Cerebellar nuclear complex (tissue), 1 donor: ENCODE data around the gene TCF19.
"Not testable (repeated sequence)": the region's sequence is repeated elsewhere in the genome, so short reads cannot be mapped to it uniquely, and the experiment has no call there.

Experiments used
- DNase-seq, 2 experiments: peaks; one replicate each; lab custom pipeline; 2025; lab: John Stamatoyannopoulos, UW

TCF19 gene

GRCh38 chr6:31183287-31183686, 24.9 kb downstream of the TCF19 start:
- DNase-seq = not testable (repeated sequence)

- not testable (repeated sequence) for DNase-seq
These were observed 25.5 kb downstream of the TCF19 start for GRCh38 chr6:31183859-31184258.

DNA sequence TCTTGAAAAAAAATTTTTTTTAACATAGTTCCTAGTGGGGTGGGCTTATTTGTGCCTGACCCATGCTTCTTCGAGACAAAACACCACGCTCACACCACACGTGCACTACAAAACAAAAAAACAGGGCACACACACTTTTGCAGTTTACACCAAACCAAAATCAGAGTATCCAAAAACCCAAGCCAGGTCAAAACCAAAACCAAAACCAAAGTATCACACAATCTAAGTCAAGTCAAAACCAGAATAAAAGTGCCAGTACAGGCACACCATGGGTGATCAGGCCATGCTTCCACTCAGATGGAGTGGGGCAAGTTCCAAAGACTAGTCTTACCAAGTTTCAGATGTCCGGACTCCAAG, 27.3 kb downstream of the TCF19 start:
- not testable (repeated sequence) for DNase-seq

- no peak for DNase-seq
These were observed 27.8 kb downstream of the TCF19 start for GRCh38 chr6:31186052-31186734.

DNA sequence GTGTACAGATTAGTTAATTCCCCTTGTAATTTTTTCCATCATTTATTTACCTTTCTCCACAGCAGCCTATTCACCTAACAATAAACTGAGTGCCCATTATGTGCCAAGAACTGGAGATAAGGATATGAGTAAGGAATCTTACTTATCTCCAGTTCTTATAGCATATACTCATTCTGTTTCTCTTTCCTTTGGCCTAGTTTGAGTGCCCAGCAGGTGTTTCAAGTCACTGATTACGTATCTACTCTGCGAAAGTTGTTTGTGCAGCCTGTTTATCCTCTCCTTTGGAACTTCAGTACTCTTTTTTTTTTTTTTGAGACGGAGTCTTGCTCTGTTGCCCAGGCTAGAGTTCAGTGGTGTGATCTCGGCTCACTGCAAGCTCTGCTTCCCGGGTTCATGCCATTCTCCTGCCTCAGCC, 29.4 kb downstream of the TCF19 start:
- no peak for DNase-seq

- DNase-seq = not testable (repeated sequence)
These were observed 30.8 kb downstream of the TCF19 start for GRCh38 chr6:31189223-31189622.

DNA sequence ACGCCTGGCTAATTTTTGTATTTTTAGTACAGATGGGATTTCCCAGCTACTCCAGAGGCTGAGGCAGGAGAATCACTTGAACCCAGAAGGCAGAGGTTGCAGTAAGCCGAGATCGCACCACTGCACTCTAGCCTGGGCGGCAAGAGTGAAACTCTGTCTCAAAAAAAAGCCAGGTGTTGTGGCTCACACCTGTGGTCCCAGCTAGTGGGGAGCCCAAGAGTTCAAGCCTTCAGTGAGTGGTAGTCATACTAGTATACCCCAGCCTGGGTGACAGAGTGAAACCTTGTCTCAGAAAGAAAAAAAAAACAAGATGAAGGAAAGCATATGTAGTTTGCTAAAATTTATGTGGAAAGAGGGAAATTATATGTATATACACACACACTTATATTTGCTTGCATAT, 32.1 kb downstream of the TCF19 start:
- DNase-seq = no peak

DNA sequence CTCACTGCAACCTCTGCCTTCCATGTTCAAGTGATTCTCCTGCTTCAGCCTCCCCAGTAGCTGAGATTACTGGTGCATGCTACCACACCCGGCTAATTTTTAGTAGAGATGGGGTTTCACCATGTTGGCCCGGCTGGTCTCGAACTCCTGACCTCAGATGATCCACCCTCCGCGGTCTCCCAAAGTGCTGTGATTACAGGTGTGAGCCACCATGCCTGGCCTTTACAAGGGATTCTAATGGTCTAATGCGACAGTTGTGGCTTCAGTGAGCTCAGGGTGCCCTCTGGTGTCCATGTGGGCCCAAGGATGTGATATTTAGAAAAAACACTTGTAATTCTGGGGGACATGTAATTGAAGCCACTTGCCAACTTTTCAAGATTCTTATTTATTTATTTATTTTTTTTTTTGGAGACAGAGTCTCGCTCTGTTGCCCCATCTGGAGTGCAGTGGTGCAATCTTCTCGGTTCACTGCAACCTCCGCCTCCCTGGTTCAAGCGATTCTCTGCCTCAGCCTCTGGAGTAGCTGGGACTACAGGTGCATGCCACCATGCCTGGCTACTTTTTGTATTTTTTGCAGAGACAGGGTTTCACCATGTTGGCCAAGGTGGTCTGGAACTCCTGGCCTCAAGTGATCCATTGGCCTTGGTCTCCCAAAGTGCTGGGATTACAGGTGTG, 34.2 kb downstream of the TCF19 start:
- DNase-seq = not testable (repeated sequence)

- DNase-seq = no peak
These were observed 34.8 kb downstream of the TCF19 start for GRCh38 chr6:31193206-31193605.

DNA sequence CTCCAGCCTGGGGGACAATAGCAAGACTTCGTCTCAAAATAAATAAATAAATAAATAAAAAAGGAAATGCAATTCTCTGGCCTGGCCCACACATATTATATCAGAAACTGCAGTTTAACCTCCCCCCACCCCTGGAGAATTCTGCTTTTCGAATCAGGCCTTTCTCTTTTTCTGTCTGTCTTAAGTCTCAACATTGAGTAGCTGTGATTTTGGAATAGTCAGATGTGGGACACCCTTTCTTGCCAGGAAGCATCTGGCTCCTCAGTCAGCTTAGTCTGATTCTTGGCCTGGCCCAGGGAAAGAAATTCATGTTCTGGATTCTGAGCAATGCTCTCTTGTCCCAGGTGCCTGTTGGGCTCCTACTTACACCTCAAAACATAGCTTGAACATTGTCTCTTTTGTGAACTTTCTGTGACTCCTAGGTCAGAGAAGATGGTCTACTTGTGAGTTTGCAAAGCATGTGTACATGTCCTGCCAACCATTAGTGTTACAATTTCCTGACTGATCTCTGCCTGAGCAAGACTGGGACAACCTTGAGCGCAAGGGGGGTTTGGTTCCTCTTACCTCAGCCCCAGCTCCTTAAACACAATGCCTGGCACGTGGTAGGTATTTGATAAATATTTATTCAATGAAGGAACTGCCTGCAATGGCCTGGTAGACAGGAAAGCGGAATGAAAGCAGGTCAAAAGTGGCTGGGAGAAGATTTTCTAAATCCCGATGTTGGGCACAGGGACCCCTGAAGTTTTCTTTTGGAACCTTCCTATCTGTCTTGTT, 35.9 kb downstream of the TCF19 start:
- DNase-seq = no peak

DNA sequence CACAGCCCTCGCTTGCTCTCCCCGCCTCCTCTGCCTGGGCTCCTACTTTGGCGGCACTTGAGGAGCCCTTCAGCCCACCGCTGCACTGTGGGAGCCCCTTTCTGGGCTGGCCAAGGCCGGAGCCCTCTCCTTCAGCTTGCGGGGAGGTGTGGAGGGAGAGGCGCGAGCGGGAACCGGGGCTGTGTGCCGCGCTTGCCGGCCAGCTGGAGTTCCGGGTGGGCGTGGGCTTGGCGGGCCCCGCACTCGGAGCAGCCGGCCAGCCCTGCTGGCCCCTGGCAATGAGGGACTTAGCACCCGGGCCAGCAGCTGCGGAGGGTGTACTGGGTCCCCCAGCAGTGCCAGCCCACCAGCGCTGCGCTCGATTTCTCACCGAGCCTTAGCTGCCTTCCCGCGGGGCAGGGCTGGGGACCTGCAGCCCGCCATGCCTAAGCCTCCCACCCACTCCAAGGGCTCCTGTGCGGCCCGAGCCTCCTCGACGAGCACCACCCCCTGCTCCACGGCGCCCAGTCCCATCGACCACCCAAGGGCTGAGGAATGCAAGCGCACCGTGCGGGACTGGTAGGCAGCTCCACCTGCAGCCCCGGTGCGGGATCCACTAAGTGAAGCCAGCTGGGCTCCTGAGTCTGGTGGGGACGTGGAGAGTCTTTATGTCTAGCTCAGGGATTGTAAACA, 37.1 kb downstream of the TCF19 start:
- not testable (repeated sequence) for DNase-seq

GRCh38 chr6:31196251-31197022, 38.0 kb downstream of the TCF19 start:
- DNase-seq = not testable (repeated sequence)

- DNase-seq = peak in 1 of 2 experiments; percentile 81
These were observed 39.3 kb downstream of the TCF19 start for GRCh38 chr6:31197559-31198305.

DNA sequence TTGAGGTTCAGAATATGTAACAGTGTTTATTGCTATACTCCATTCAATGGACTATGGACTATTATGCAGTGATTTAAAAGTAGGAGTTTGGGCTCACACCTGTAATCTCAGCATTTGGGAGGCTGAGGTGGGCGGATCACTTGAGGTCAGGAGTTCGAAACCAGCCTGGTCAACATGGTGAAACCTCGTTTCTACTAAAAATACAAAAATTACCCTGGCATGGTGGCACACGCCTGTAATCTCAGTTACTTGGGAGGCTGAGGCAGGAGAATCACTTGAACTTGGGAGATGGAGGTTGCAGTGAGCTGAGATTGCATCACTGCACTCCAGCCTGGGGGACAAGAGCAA, 40.7 kb downstream of the TCF19 start:
- not testable (repeated sequence) for DNase-seq

- DNase-seq = no peak
These were observed 44.1 kb downstream of the TCF19 start for GRCh38 chr6:31202259-31203166.

- DNase-seq = no peak
These were observed 45.1 kb downstream of the TCF19 start for GRCh38 chr6:31203345-31203979.

- DNase-seq = no peak
These were observed 46.4 kb downstream of the TCF19 start for GRCh38 chr6:31204751-31205145.

DNA sequence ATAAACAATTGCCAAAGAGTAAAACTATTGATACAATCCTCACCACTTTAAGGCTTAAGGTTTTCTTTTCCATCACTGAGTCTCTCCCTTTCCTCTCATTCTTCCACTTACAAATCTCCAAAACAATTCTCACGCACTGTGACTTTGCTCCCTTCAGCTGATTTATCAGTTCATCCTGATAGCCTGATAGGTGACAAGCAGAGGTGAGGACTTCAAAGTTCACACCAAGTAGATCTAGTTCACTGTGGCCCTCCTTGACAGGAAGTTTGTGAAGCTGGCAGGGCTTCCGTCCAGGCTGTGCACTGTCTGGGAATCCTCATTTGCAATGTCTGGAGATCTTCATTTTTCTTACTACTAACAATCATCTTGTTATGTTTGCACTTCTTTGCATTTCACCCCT, 47.2 kb downstream of the TCF19 start:
- DNase-seq = no peak

GRCh38 chr6:31208506-31208905, 50.1 kb downstream of the TCF19 start:
- DNase-seq = no peak
